Measurements from ENCODE around the gene SEMA6A.
A peak's percentile ranks its signal among the peaks of the same experiment; 100 is the strongest.

SEMA6A gene

GRCh38 chr5:116574367-116575325, at the start of gene SEMA6A:
TSS of gene SEMA6A (minus strand) at chr5:116574823. CDS start at chr5:116504944, 69,879 bp downstream.
- peak in 1 of 2 donors; percentile 38 for DNase-seq

DNA sequence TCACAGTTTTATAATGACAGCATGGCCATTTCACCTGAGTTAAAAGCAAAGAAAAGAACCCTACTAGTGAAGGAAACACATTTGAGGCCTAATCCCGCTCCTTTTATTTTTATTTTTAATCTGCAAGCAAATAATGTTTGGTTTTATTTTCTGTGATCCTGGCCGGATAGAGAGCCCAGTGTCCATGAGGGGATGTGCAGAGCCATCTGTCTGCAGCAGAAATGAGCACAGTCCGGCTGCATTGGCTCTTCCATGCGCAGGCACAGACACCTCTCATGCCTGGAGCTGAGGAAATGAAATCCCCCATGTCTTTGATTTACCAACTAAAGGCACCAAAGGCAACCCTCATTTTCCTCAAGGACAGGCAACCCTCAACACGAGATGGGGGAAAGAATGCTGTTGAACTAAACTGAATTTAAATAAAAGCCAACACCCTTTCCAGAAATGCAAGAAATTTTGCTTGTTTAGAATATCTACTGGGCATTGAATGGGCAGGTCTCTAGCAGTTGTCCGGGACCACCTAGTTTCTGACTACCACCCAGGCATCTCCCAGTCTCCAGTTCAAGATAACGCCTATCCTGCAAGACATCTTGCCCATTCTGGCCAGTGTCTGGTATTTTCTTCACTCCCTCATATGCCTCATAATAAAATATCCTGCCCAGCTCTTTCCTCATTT, 47.9 kb upstream of the SEMA6A start:
- no peak for DNase-seq

DNA sequence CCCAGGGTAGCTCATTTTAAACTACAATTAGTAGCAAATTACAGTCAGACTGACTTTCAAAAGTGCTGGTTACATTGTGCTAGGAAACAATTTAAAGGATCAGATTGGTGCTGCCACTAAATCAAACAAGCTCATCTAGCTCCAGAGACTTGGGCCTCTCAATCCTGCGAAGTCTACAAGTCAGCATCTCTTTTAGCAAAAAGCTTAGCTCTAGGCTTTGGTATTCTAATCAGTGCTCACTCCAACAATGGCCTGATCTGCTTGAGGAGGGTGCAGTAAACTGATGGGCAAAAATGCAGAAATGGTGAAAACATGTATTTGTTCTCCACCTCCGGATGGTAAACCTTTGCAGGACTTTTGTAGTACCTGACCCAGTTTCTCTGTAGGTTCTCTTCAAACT, 47.0 kb upstream of the SEMA6A start:
- DNase-seq, result no peak

DNA sequence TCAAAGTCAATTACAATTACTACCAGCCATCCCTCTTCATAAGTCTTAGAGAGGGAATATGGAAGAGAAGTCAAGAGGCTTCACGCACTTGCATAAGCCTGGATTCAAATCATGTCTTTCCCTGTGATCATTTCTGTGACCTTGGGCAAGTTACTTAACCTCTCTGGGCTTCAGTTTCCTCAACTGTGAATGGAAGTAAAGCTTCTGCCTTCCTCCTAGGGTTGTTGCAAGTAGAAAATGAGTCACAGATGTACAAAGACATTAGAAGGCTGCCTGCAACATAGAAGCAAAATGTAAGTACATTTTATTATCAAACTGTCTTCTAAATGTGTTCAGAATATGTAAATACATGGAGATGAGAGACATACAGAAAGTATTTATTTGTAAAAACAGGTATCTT, 42.3 kb upstream of the SEMA6A start:
- DNase-seq, result no peak

GRCh38 chr5:116614603-116614920, 39.9 kb upstream of the SEMA6A start:
- DNase-seq, result no peak

GRCh38 chr5:116613445-116613844, 38.8 kb upstream of the SEMA6A start:
- DNase-seq, result no peak

DNA sequence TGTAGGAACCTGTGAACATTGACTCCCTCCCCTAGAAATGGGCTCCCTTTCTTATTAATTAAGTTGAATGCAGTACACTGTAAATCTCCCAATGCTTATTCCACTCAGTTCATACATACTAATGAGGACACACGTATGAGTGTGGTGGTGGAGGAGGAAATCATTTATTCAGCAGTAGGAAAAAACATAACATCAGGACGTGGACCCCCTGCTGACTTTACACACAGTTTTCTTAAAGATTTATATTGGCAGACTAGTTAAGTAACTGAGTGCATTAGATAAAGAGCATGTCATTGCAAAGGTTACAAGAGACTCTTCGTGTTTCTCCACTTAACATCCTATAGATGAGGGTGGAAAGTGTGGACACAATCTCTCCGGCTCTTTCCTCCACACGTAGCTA, 37.8 kb upstream of the SEMA6A start:
- DNase-seq, result no peak

DNA sequence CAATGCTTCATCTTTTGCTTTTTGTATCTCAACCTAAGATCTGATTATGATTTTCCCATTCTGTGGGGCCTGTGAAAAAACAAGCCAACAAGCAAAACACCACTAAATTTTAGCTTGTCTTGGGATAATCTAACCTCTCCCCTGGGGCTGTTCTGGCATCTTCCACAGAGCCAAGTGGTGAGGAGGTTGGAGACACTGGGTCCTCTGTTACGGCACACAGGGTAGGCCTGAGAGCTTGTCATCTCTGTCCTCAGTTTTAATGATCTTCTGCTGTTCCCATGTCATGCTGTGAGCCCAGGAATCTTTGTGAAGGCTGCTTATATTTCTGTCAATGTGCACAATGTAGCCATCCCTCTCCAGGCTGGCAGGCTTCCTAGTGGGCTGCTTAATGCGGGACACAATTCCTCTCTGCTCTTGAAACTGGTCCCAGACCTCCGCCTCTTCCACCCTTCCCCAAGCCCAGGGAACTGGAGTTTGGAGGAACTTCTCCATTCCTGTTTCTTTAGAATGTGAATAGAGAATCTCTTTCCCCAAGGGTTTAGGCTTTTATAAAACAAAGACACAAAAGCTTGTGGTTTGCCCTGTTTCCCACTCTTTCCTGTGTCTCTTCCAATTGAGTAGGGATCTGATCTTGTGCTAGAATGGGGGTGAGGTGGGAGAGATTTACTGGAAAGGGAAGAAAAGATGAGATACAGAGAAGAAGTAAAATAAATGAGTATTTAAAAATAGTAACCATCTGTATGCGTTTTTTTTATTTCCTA, 30.9 kb upstream of the SEMA6A start:
- no peak for DNase-seq

DNA sequence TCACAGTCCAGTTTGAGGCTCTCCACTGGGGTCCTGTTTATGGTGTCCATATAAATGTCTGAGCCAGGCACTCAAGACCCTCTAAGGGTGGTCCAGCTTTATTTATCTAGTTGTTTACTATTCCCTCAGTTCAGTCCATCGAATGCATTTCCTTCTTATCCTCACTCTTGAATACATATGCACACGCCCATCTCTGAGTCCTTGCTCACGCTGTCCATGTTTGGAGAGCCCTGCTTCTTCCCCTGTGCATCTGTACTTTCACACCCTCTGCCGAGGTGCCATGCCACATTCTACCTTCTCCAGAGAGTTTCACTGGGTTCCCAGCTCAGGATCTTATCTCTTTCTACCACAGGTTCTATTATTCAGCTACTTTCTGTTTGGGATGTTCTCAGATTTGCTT, 30.2 kb upstream of the SEMA6A start:
- no peak for DNase-seq

- no peak for DNase-seq
These were observed 26.3 kb upstream of the SEMA6A start for GRCh38 chr5:116600876-116601275.

DNA sequence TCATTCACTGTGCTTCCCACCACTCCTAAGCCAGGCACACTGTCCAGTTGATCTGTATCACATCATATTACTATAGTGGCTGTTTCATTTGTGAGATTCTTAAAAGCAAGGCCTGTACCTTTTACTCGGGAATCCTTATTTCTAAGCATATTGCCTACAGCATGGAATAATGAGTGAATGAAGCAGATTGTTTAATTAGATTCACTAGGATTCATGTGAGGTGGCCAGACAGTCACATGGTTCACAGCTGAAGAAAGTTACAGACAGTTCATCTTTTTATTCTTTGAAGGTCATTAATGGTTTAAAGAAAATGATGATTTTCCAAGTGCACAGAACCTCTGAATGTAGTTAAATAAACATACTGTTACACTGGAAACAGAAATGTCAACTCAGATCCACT, 24.3 kb upstream of the SEMA6A start:
- DNase-seq, result no peak

GRCh38 chr5:116595498-116595897, 20.9 kb upstream of the SEMA6A start:
- no peak for DNase-seq

- no peak for DNase-seq
These were observed 18.7 kb upstream of the SEMA6A start for GRCh38 chr5:116593340-116593739.

DNA sequence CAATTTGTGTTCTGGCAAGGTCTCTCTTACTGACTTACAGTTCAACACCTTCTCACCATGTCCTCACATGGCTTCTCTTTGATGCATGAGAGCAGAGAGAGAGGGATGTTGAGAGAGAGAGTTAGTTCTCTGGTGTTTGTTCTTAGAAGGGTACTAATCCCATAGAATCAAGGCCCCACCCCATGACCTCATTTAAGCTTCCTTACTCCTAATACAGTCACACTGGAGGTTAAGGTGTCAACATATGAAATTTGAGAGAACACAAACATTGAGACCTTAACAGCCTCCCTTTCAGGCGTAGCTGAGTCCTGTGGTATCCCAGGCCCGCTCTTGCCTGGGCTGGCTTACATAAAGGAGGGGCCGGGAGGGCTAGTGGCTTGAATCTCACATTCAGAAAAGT, 10.6 kb upstream of the SEMA6A start:
- no peak for DNase-seq

DNA sequence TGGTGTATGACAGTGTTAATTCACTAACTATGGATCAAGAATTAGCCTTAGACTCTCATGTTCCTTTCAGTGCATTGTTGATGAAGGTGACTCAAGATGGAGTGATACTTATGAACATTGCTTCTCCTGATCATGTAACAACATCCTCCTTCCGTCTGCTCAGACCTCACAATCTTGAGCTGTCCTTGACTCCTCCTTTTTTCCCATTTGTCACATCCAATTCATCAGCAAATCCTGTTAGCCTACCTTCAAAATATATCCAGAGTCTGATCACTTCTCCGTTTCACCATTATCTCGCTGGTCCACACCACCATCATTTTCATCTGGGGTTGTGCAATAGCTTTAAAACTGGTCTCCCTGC, 9.2 kb upstream of the SEMA6A start:
- no peak for DNase-seq

DNA sequence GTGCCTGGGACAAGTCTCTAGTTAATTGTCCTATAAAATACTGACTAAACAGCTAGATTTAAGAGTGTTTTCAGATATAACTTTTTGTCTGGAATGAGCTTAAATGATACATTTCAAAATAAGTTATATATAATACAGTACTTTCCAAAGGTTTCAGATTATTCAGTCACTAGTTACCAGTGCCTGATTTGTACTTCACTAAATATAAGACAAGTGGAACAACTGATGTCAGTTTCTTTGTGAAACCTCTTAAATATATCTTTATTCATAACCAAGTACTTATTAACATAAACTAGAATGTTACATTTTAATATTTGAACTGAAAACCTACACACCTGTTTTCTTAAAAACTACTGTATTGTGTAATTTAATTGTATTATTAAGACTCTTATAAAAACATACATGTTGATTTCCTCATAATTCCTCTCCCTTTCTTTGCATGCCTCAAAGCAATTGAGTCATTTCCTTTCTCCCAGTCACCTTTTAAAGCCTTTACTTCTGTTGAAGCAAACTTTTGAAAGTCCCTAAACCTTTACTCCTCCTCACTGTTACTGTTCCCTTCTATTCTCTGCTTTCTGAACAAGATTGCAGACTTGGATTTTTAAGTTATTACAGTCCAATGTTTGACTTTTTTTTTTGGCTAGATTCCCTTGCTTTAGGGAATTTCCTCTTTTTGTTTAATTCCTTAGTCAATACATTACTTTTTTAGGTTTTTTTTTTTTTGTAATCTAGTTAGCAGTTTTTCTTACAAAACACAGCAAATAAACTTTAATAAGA, 8.7 kb upstream of the SEMA6A start:
- no peak for DNase-seq

DNA sequence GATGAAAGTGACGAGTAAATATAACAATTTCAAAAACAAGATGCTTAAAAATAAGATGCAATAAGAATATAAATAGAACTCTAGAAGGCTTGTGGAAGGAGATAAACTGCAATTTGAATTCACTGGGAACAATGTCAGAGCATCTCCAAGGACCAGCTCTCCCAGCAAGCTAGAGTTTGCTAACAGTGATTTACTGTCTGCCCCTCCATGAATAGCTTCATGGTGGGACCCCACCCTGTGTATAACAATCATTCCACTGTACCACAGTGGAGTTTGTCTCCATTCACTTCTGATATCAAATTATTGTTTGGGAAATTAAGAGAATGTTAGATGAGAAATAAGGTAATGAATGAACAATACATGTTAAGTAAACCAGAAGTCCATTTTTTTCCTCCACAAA, 7.3 kb upstream of the SEMA6A start:
- DNase-seq, result no peak

GRCh38 chr5:116579144-116579543, 4.5 kb upstream of the SEMA6A start:
- no peak for DNase-seq

DNA sequence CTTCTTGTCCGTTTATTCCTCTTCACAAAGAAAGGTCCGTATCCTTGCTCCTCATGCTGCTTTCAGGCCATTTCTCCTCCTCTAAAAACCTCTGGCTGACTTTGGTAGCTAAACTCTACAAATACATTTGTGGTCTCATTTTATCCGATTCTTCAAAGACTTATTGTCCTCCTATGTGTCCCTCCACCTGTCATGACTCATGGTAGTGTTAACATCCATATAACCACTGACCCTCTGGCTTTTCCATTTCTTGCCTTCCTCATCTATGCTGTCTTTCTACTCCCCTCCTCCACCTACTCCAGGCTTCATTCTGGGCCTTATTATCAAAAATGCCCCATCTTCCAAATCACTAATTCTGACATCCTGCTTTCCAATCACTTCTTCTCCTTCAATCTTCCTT, 4.1 kb upstream of the SEMA6A start:
- DNase-seq, result no peak

GRCh38 chr5:116577064-116577788, 2.6 kb upstream of the SEMA6A start:
- DNase-seq, result no peak

DNA sequence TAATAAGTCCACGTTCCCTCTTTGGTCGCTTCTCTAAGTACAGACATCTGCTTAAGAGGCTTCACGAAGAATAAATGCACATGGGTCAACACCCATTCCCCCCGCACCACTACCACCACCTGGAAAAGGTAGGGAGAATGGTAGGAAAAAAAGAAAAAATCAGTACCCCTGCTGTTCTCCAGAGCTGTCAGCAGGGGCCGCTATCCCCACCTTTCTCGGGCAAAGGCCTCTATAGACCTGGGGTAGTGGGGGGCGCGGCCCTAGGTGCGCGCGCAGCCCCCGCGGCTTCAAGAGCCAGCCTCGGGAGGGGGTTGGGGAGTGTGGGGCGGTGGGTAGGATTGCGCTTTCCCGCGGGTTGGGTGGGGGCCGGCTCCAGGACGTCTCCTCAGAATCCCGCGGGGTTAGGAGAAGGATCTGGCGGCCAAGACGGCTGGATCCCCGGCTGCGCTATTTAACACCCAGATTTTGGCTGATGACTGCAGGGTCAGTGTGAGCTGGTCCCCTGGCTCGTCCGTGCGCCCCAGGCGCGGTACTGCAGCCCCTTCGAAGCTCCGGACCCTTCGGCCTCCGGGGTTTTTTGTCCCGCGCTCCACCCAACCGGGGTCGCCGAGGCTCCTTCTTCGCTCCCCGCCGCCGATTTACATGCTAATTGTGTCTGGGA, 1.6 kb upstream of the SEMA6A start:
- DNase-seq, result no peak
